ENCODE measurements around the gene CCDC57. TPM values are rescaled to one million over a fixed set of nuclear protein-coding genes. Genes with fewer than 3 reads are reported as not detected.

CCDC57 gene
- polyA plus RNA-seq, 1 donor (not counting 4 experiments of a cell fraction or from before 2014, with no cell fraction given), result 19.2 TPM

- no peaks in the 10 kb centered on the region for H3K27me3 ChIP-seq (ENCODE audit: control insufficient read depth, extremely low read depth, insufficient read depth, low read length)
- no peaks in the 10 kb centered on the region for H3K79me2 ChIP-seq (ENCODE audit: control insufficient read depth, insufficient read depth, low read length)
- no peak for DNase-seq (ENCODE audit: low read depth, low spot score)
- H2AFZ ChIP-seq (ENCODE audit: control insufficient read depth, low read length), result no peak overlapping the region
- H3K27ac ChIP-seq (ENCODE audit: control insufficient read depth, insufficient read depth, low read length), result no peak overlapping the region
- TF ChIP-seq EZH2 (IDR thresholded peaks at IDR 0.05; ENCODE audit: low read length), result no peak
- TF ChIP-seq, protein P1, sequence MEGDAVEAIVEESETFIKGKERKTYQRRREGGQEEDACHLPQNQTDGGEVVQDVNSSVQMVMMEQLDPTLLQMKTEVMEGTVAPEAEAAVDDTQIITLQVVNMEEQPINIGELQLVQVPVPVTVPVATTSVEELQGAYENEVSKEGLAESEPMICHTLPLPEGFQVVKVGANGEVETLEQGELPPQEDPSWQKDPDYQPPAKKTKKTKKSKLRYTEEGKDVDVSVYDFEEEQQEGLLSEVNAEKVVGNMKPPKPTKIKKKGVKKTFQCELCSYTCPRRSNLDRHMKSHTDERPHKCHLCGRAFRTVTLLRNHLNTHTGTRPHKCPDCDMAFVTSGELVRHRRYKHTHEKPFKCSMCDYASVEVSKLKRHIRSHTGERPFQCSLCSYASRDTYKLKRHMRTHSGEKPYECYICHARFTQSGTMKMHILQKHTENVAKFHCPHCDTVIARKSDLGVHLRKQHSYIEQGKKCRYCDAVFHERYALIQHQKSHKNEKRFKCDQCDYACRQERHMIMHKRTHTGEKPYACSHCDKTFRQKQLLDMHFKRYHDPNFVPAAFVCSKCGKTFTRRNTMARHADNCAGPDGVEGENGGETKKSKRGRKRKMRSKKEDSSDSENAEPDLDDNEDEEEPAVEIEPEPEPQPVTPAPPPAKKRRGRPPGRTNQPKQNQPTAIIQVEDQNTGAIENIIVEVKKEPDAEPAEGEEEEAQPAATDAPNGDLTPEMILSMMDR (optimal IDR thresholded peaks at IDR 0.05 in 1 of 3, IDR thresholded peaks at IDR 0.05 in 1 of 3, conservative IDR thresholded peaks at IDR 0.05 in 1 of 3; ENCODE audit: extremely low read depth in 1 of 3, insufficient read depth in 2 of 3, low read length in 3 of 3), result no peak
- no peak overlapping the region for H3K4me3 ChIP-seq (ENCODE audit: control insufficient read depth in 2 of 3, extremely low read depth in 1 of 3, insufficient read depth in 2 of 3, low read depth in 1 of 3, low read length in 3 of 3)
- dilution Hi-C loops (cut with MboI; ENCODE audit: extremely low pct_ligation_motif_present, low sequenced_read_pairs), result no loop called here
- FAIRE-seq, result no peak
- no peak overlapping the region for H3K4me2 ChIP-seq (ENCODE audit: control insufficient read depth, extremely low read depth, insufficient read depth, low read depth, low read length)
- H3K9ac ChIP-seq (ENCODE audit: control insufficient read depth, extremely low read depth, insufficient read depth, low read length), result no peak overlapping the region
- no peaks in the 10 kb centered on the region for H3K9me1 ChIP-seq (ENCODE audit: control insufficient read depth, extremely low read depth, insufficient read depth, low read length)
- H3K4me1 ChIP-seq (ENCODE audit: control insufficient read depth, extremely low read depth, insufficient read depth, low read length), result peaks cover 29% of the 10 kb centered on the region
- no peaks in the 10 kb centered on the region for H3K9me3 ChIP-seq (ENCODE audit: control insufficient read depth, low read depth, low read length)
- peaks cover 0 to 6% of the 10 kb centered on the region in 2 experiments for H3K36me3 ChIP-seq (ENCODE audit: control insufficient read depth in 2 of 2, extremely low read depth in 1 of 2, insufficient read depth in 2 of 2, low read length in 2 of 2)
- H4K20me1 ChIP-seq (ENCODE audit: control insufficient read depth, extremely low read depth, insufficient read depth, low read length), result no peaks in the 10 kb centered on the region
Measured at GRCh38 chr17:82232876-82233785, 20.5 kb upstream of the CCDC57 start.

DNA sequence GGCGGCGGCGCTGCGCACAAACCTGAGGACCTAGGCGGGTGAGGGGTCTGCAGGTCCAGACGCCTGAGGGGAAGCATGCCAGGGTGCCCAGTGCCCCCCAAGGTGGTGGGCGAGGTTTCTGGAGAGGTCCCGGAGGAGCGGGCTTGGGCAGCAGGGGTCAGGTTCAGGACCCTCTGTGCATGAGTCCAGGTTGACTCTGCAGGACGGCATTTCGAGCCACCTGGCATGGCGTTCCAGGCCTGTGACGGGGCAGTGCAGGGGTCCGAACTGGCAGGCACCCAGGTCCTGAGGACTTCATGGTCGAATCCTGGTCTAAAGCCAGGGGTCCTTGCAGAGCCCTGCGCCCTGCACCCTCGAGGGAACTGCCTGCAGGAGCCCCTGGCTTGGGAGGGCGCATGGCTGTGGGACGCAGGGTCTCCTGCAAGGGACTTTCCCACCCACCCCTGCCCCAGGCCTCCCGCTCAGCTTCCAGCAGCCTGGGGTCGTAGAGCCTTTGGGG lies 19.7 kb upstream of the CCDC57 start:
- no peak overlapping the region for H3K27ac ChIP-seq (ENCODE audit: control insufficient read depth, insufficient read depth, low read length)
- dilution Hi-C loops (cut with MboI; ENCODE audit: extremely low pct_ligation_motif_present, low sequenced_read_pairs), result no loop called here
- H4K20me1 ChIP-seq (ENCODE audit: control insufficient read depth, extremely low read depth, insufficient read depth, low read length), result no peaks in the 10 kb centered on the region
- no peaks in the 10 kb centered on the region for H3K9me1 ChIP-seq (ENCODE audit: control insufficient read depth, extremely low read depth, insufficient read depth, low read length)
- no peaks in the 10 kb centered on the region for H3K79me2 ChIP-seq (ENCODE audit: control insufficient read depth, insufficient read depth, low read length)
- no peak for FAIRE-seq
- no peaks in the 10 kb centered on the region for H3K27me3 ChIP-seq (ENCODE audit: control insufficient read depth, extremely low read depth, insufficient read depth, low read length)
- H3K4me1 ChIP-seq (ENCODE audit: control insufficient read depth, extremely low read depth, insufficient read depth, low read length), result peaks cover 27% of the 10 kb centered on the region
- H3K4me3 ChIP-seq (ENCODE audit: control insufficient read depth in 2 of 3, extremely low read depth in 1 of 3, insufficient read depth in 2 of 3, low read depth in 1 of 3, low read length in 3 of 3), result no peak overlapping the region
- H3K9ac ChIP-seq (ENCODE audit: control insufficient read depth, extremely low read depth, insufficient read depth, low read length), result no peak overlapping the region
- no peak for DNase-seq (ENCODE audit: low read depth, low spot score)
- no peak overlapping the region for H2AFZ ChIP-seq (ENCODE audit: control insufficient read depth, low read length)
- H3K9me3 ChIP-seq (ENCODE audit: control insufficient read depth, low read depth, low read length), result no peaks in the 10 kb centered on the region
- no peak for TF ChIP-seq EZH2 (IDR thresholded peaks at IDR 0.05; ENCODE audit: low read length)
- TF ChIP-seq, protein P1 (optimal IDR thresholded peaks at IDR 0.05 in 1 of 3, IDR thresholded peaks at IDR 0.05 in 1 of 3, conservative IDR thresholded peaks at IDR 0.05 in 1 of 3; ENCODE audit: extremely low read depth in 1 of 3, insufficient read depth in 2 of 3, low read length in 3 of 3), result no peak
- no peak overlapping the region for H3K4me2 ChIP-seq (ENCODE audit: control insufficient read depth, extremely low read depth, insufficient read depth, low read depth, low read length)
- H3K36me3 ChIP-seq (ENCODE audit: control insufficient read depth in 2 of 2, extremely low read depth in 1 of 2, insufficient read depth in 2 of 2, low read length in 2 of 2), result peaks cover 0 to 3% of the 10 kb centered on the region in 2 experiments

All from keratinocyte (primary cell).